Motor neuron (in vitro differentiated cells): ENCODE data around the gene ZNF862. TPM values are rescaled to one million over a fixed set of nuclear protein-coding genes. Genes with fewer than 3 reads are reported as not detected.

ENCODE experiments used
- ATAC-seq, 8 experiments: fragments of 200-7000 bp; cut with Tn5 transposase; replicated peaks in 6 of 8; 2 replicates each; pipeline ENCODE4 v1.8.0; 2021; ENCODE audit warnings: mild to moderate bottlenecking in 8 of 8, moderate library complexity in 8 of 8
- H3K27ac ChIP-seq, 2 donors: fragments of 250-450 bp; sonication (Bioruptor Pico); 2 replicates each; pipeline ENCODE4 v1.9.0; 2021; ENCODE audit warnings: antibody characterized with exemption in 2 of 2, mild to moderate bottlenecking in 2 of 2, moderate library complexity in 1 of 2
- H3K4me1 ChIP-seq, 2 donors: fragments of 250-450 bp; sonication (Bioruptor Pico); replicated peaks in 1 of 2; 2 replicates each; pipeline ENCODE4 v1.6.1; 2021; ENCODE audit warnings: antibody characterized with exemption in 2 of 2, mild to moderate bottlenecking in 2 of 2, moderate library complexity in 1 of 2
- H3K4me3 ChIP-seq, 5 donors: fragments of 250-450 bp; sonication (Bioruptor Pico); 2 replicates each; pipeline ENCODE4 v1.9.0; 2021; ENCODE audit warnings: antibody characterized with exemption in 5 of 5, mild to moderate bottlenecking in 5 of 5, moderate library complexity in 4 of 5
- WGBS, 10 experiments: fragments of 450-650 bp; shearing (Covaris generic); methylation state at CpG; one replicate each; pipeline ENCODE4 v1.0.0; 2022; 5-methylcytosine and 5-hydroxymethylcytosine counted together
- in situ Hi-C, 9 experiments: fragments of 400-800 bp; cut with MboI; loops; one replicate each; pipeline ENCODE4 v1.15.0; 2021; ENCODE audit warnings: low sequenced_read_pairs in 9 of 9, low pct_unique_long_range_greater_than_20kb in 2 of 9; ENCODE audit not compliant: unreplicated experiment in 9 of 9
- total RNA-seq, 8 experiments: library from RNA; unstranded; fragments of 300-600 nt; gene quantifications; 2 replicates each; pipeline versions ENCODE4 v1.2.3 to v1.2.4, GENCODE V29; 2022

ZNF862 gene
- total RNA-seq, 8 experiments from 2014 or later, result 7.1 to 18.6 (median 10.8) TPM

GRCh38 chr7:149869291-149869650 lies 31.1 kb downstream of the ZNF862 start:
- H3K4me1 ChIP-seq, result peaks cover 9 to 20% of the 10 kb centered on the region in 2 donors
- no peak overlapping the region for H3K4me3 ChIP-seq
- no peak overlapping the region for H3K27ac ChIP-seq
- ATAC-seq, result no peak
- 42 to 100% (median 82%) methylated on average over 1 to 5 of the region's 5 CpGs; no CpG with 5 or more reads in 5 of the 10 experiments for WGBS, 10 experiments
- in situ Hi-C loops, result loop anchor here in 1 of 9 experiments (25.0 kb wide), 1 partner anchor 543 kb away; a partner anchor contains a TSS

- no peak for ATAC-seq
- H3K4me1 ChIP-seq, result peaks cover 12 to 23% of the 10 kb centered on the region in 2 donors
- 20 to 90% (median 86%) methylated on average over 1 to 6 of the region's 6 CpGs; no CpG with 5 or more reads in 5 of the 10 experiments for WGBS, 10 experiments
- no peak overlapping the region for H3K27ac ChIP-seq
- in situ Hi-C loops, result loop anchor here in 1 of 9 experiments (25.0 kb wide), 1 partner anchor 542 kb away; a partner anchor contains a TSS
- H3K4me3 ChIP-seq, result no peak overlapping the region
Observed at GRCh38 chr7:149869867-149870266, 31.7 kb downstream of the ZNF862 start.

- no peak for ATAC-seq
- in situ Hi-C loops, result loop anchor here in 1 of 9 experiments (25.0 kb wide), 1 partner anchor 542 kb away; a partner anchor contains a TSS
- WGBS, 10 experiments, result 80 to 100% (median 95%) methylated on average over 1 to 2 of the region's 3 CpGs; no CpG with 5 or more reads in 4 of the 10 experiments
- Histone ChIP-seq H3K4me1 (peaks cover 17 to 23% of the 10 kb centered on the region in 2 donors), H3K27ac (no peak overlapping the region), H3K4me3 (no peak overlapping the region)
Observed at GRCh38 chr7:149870274-149870673, 32.1 kb downstream of the ZNF862 start.

- no peak overlapping the region for H3K27ac ChIP-seq
- in situ Hi-C loops, result loop anchor here in 1 of 9 experiments (25.0 kb wide), 1 partner anchor 541 kb away; a partner anchor contains a TSS
- no peak overlapping the region for H3K4me3 ChIP-seq
- peaks cover 19 to 23% of the 10 kb centered on the region in 2 donors for H3K4me1 ChIP-seq
- 80 to 100% (median 97%) methylated on average over 1 to 7 of the region's 12 CpGs; no CpG with 5 or more reads in 2 of the 10 experiments for WGBS, 10 experiments
- ATAC-seq, result no peak
Observed at GRCh38 chr7:149870701-149871483, 32.7 kb downstream of the ZNF862 start.

- Histone ChIP-seq H3K27ac (no peak overlapping the region), H3K4me3 (no peak overlapping the region), H3K4me1 (peaks cover 19 to 23% of the 10 kb centered on the region in 2 donors)
- WGBS, 10 experiments, result 100% methylated on average over 1 of the region's 1 CpG; no CpG with 5 or more reads in 9 of the 10 experiments
- in situ Hi-C loops, result loop anchor here in 1 of 9 experiments (25.0 kb wide), 1 partner anchor 541 kb away; a partner anchor contains a TSS
- ATAC-seq, result no peak
Observed at GRCh38 chr7:149871576-149871975, 33.4 kb downstream of the ZNF862 start.

GRCh38 chr7:149872419-149873073 lies 34.4 kb downstream of the ZNF862 start:
- Histone ChIP-seq H3K4me3 (peak overlapping the region; percentile 71 to 89 (median 77)), H3K4me1 (peaks cover 19 to 23% of the 10 kb centered on the region in 2 donors), H3K27ac (peak overlapping the region; percentile 94)
- peak; percentile 58 to 76 (median 74) for ATAC-seq
- 9 to 82% (median 28%) methylated on average over 2 to 11 of the region's 13 CpGs; no CpG with 5 or more reads in 1 of the 10 experiments for WGBS, 10 experiments
- in situ Hi-C loops, result loop anchor here in 1 of 9 experiments (25.0 kb wide), 1 partner anchor 540 kb away; a partner anchor contains a TSS

GRCh38 chr7:149873074-149873969 lies 35.1 kb downstream of the ZNF862 start, which contains the start of gene ATP6V0E2:
Gene ATP6V0E2 (plus strand): TSS chr7:149873969. CDS start chr7:149874066, 97 bp downstream.
- in situ Hi-C loops, result loop anchor here in 1 of 9 experiments (25.0 kb wide), 1 partner anchor 539 kb away; a partner anchor contains a TSS
- peak; percentile 78 to 92 (median 90) for ATAC-seq
- 0% methylated on average over 1 to 3 of the region's 93 CpGs; no CpG with 5 or more reads in 5 of the 10 experiments for WGBS, 10 experiments
- Histone ChIP-seq H3K27ac (peak within 1 kb of the TSS; percentile 94), H3K4me1 (peaks cover 19 to 23% of the 10 kb centered on the region in 2 donors), H3K4me3 (peak within 1 kb of the TSS; percentile 71 to 89 (median 77))

GRCh38 chr7:149873970-149874643 lies 35.9 kb downstream of the ZNF862 start:
- 6 to 50% (median 32%) methylated on average over 2 to 5 of the region's 46 CpGs; no CpG with 5 or more reads in 5 of the 10 experiments for WGBS, 10 experiments
- in situ Hi-C loops, result loop anchor here in 1 of 9 experiments (25.0 kb wide), 1 partner anchor 538 kb away; a partner anchor contains a TSS
- ATAC-seq, result peak; percentile 7 to 48 (median 40)
- Histone ChIP-seq H3K27ac (peak overlapping the region; percentile 45 to 53), H3K4me1 (peaks cover 19 to 23% of the 10 kb centered on the region in 2 donors), H3K4me3 (peak overlapping the region; percentile 71 to 89 (median 77))

- H3K4me3 ChIP-seq, result peak overlapping the region; percentile 71 to 89 (median 77)
- no peak overlapping the region for H3K27ac ChIP-seq
- in situ Hi-C loops, result loop anchor here in 2 of 9 experiments (25.0 kb wide), 2 partner anchors 163 to 538 kb away; a partner anchor contains a TSS
- 40 to 100% (median 65%) methylated on average over 1 to 7 of the region's 8 CpGs; no CpG with 5 or more reads in 3 of the 10 experiments for WGBS, 10 experiments
- ATAC-seq, result no peak
- H3K4me1 ChIP-seq, result peaks cover 18 to 19% of the 10 kb centered on the region in 2 donors
Observed at GRCh38 chr7:149874644-149875028, 36.5 kb downstream of the ZNF862 start.

GRCh38 chr7:149875396-149875795 lies 37.2 kb downstream of the ZNF862 start:
- peak overlapping the region in 1 of 5 donors; percentile 78 for H3K4me3 ChIP-seq
- in situ Hi-C loops, result loop anchor here in 1 of 9 experiments (25.0 kb wide), 1 partner anchor 162 kb away; no protein-coding TSS in a partner anchor
- peaks cover 15 to 19% of the 10 kb centered on the region in 2 donors for H3K4me1 ChIP-seq
- WGBS, 10 experiments, result 94 to 100% (median 95%) methylated on average over 3 to 4 of the region's 4 CpGs; no CpG with 5 or more reads in 7 of the 10 experiments
- no peak for ATAC-seq
- H3K27ac ChIP-seq, result no peak overlapping the region

GRCh38 chr7:149877890-149878522 lies 39.8 kb downstream of the ZNF862 start:
- in situ Hi-C loops, result loop anchor here in 1 of 9 experiments (25.0 kb wide), 1 partner anchor 159 kb away; no protein-coding TSS in a partner anchor
- no peak overlapping the region for H3K4me3 ChIP-seq

More at GRCh38 chr7:149877890-149878522, 39.8 kb downstream of the ZNF862 start:
- ATAC-seq, result no peak
- Histone ChIP-seq H3K27ac (no peak overlapping the region), H3K4me1 (peaks cover 3 to 10% of the 10 kb centered on the region in 2 donors)
- WGBS, 10 experiments, result 80 to 100% (median 87%) methylated on average over 1 to 7 of the region's 16 CpGs; no CpG with 5 or more reads in 7 of the 10 experiments
